Heart left ventricle (tissue), 13 donors: ENCODE results near the gene ZMIZ1.

Experiments
- CTCF ChIP-seq, 12 donors: fragments of 200-600 bp; sonication (generic) in 4 of 12; IDR thresholded peaks; one replicate each; pipeline versions ENCODE4 v1.5.0 to v1.8.0; 2018 to 2022; ENCODE audit warnings: antibody characterized with exemption in 12 of 12, mild to moderate bottlenecking in 5 of 12
- POLR2A ChIP-seq, 2 donors: fragments of 450-650 bp; IDR thresholded peaks; one replicate each; pipeline ENCODE4 v1.6.1; 2017; ENCODE audit warnings: antibody characterized with exemption in 2 of 2, mild to moderate bottlenecking in 2 of 2, moderate library complexity in 2 of 2
- donor health status: ischemic (EF 13 %, LVEDD 7.1; RV severe dilation, severe dysfunction).
- donor health status: DM: no; HTN: yes; CAD: no.
- donor health status: DM: no; HTN: no; CAD: no.
- donor health status: ischemic (EF 25% LVEDD 6.9; RV normal size, moderate dysfunction).
- donor health status: ischemic (EF 25% LVEDD 5.7; RV mildly dilated, moderate dysfunction).
- donor health status: ischemic (EF 35%, LVEDD 5.7; RV mildly dilated, moderate dysfunction).
- donor health status: nonischemic (EF 11% LVEDD 7.7; RV severe dilation, severe dysfunction).
- donor health status: DM: yes; HTN: yes; CAD: no.
- donor health status: PGD.
- donor health status: ischemic (EF 29% LVEDD 5.4; RV normal size, mild dysfunction).
- donor health status: nonischemic (EF 23%, LVEDD 6.1; RV moderate dilation, normal function).

- TF ChIP-seq CTCF (IDR thresholded peaks at IDR 0.05), result no peak
- no peak for TF ChIP-seq POLR2A (IDR thresholded peaks at IDR 0.05)
These were observed 123.3 kb downstream of the ZMIZ1 start for GRCh38 chr10:79191951-79192676.
